Effector memory CD4-positive, alpha-beta T cell (primary cell): ENCODE measurements around the gene MBNL2.
"Not testable (repeated sequence)": the region's sequence is repeated elsewhere in the genome, so short reads cannot be mapped to it uniquely, and the experiment has no call there.

Experiments
- DNase-seq, 3 donors: peaks; one replicate each; pipeline ENCODE4 v3.0.0-alpha.2; 2020
- H3K27ac ChIP-seq: 2 replicates; pipeline ENCODE4 v1.7.0; 2013; ENCODE audit warnings: mild to moderate bottlenecking, low read length, moderate library complexity; ENCODE audit not compliant: insufficient read depth, poor library complexity, severe bottlenecking
- H3K27me3 ChIP-seq: replicated peaks from 2 replicates; pipeline ENCODE4 v1.7.0; 2013; ENCODE audit warnings: mild to moderate bottlenecking, low read length; ENCODE audit not compliant: insufficient read depth, control insufficient read depth, poor library complexity, severe bottlenecking
- H3K36me3 ChIP-seq: 2 replicates; pipeline ENCODE4 v1.7.0; 2013; ENCODE audit warnings: mild to moderate bottlenecking, low read length, moderate library complexity; ENCODE audit not compliant: control insufficient read depth, insufficient read depth
- H3K4me1 ChIP-seq: 2 replicates; pipeline ENCODE4 v1.7.0; 2013; ENCODE audit warnings: low read length, mild to moderate bottlenecking; ENCODE audit not compliant: control insufficient read depth, insufficient read depth, poor library complexity, severe bottlenecking
- H3K4me3 ChIP-seq: 2 replicates; pipeline ENCODE4 v1.7.0; 2013; ENCODE audit warnings: low read length, low read depth, mild to moderate bottlenecking; ENCODE audit not compliant: insufficient read depth, poor library complexity, severe bottlenecking
- H3K9me3 ChIP-seq: 2 replicates; pipeline ENCODE4 v1.7.0; 2013; ENCODE audit warnings: mild to moderate bottlenecking, low read length, moderate library complexity; ENCODE audit not compliant: control insufficient read depth

Gene MBNL2

DNA sequence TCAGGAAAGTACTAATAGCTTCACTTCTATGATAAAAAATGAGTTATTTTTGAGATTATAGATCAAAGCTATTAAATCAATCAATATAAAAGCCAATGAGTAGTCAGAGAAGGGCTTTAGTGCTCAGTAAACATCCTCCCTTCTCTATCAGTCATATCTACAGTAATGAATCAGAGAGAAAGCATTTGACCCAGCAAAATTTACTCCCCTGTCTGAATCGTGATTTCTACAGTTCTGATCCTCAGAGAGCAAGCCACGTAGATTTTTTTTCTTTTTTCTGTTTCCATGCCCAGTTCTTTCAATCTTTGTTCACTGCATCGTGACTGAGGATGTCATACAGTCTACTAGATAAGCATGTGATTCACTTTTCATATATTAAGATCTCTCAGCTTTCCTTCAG, 16.2 kb upstream of the MBNL2 start:
- peaks cover 5% of the 10 kb centered on the region for H3K4me1 ChIP-seq
- no peak overlapping the region for H3K4me3 ChIP-seq
- H3K36me3 ChIP-seq: no peaks in the 10 kb centered on the region
- no peaks in the 10 kb centered on the region for H3K27me3 ChIP-seq
- H3K27ac ChIP-seq: no peak overlapping the region
- DNase-seq: no peak
- H3K9me3 ChIP-seq: no peaks in the 10 kb centered on the region

DNA sequence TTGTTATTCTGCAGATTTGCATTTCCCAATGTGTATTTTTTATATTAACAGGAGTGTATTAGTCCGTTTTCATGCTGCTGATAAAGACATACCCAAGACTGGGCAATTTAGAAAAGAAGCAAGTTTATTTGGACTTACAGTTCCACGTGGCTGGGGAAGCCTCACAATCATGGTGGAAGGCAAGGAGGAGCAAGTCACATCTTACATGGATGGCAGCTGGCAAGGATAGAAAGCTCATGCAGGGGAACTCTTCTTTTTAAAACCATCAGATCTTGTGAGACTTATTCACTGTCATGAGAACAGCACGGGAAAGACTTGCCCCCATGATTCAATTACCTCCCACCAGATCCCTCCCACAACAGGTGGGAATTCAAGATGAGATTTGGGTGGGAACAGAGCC, 14.9 kb upstream of the MBNL2 start:
- not testable (repeated sequence) for H3K36me3 ChIP-seq, H3K4me1 ChIP-seq, H3K27ac ChIP-seq, H3K27me3 ChIP-seq, H3K9me3 ChIP-seq, DNase-seq, H3K4me3 ChIP-seq

DNA sequence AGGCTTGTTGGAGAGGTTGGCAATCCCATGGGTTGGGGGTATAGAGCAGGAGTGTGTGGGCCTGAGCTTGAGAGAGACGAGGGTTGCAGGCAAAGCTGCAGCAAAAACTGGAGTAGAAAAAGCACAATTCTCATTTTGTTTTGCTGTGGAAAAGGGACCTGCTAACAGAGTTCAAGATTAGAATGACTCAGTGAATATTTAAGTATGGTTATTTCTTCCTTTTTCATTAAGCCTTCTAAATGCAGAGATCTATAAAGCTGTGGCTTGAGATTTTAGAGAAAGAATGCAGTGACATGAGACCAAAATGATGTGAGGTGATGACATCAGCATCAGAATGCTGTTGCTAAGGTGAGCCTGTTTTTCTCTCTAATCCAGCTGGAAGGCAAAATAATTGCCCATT, 10.8 kb upstream of the MBNL2 start:
- H3K9me3 ChIP-seq: no peaks in the 10 kb centered on the region
- no peak overlapping the region for H3K27ac ChIP-seq
- no peak overlapping the region for H3K4me3 ChIP-seq
- H3K36me3 ChIP-seq: no peaks in the 10 kb centered on the region
- no peaks in the 10 kb centered on the region for H3K27me3 ChIP-seq
- peaks cover 24% of the 10 kb centered on the region for H3K4me1 ChIP-seq
- DNase-seq: no peak

DNA sequence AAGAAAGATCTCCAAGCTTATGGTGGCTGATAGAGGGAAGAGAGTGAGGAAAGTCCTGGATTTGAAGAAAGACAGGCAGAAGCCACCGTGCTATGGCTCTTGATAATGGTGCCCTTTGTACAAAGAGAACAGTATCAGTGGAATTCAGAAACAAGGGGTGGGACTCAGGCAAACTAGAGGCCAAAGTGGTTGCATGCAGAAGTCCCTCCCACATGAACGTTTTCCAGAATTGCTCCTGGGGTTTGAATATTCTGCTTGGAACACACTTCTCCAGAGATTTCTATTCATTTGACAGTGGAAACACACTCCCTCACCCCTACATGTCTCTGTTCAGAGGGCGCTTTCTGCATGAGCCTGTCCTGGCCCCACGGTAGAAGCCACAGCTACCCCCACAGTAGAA, 10.1 kb upstream of the MBNL2 start:
- no peaks in the 10 kb centered on the region for H3K27me3 ChIP-seq
- peaks cover 24% of the 10 kb centered on the region for H3K4me1 ChIP-seq
- no peak for DNase-seq
- no peak overlapping the region for H3K4me3 ChIP-seq
- no peaks in the 10 kb centered on the region for H3K36me3 ChIP-seq
- H3K27ac ChIP-seq: no peak overlapping the region
- no peaks in the 10 kb centered on the region for H3K9me3 ChIP-seq

DNA sequence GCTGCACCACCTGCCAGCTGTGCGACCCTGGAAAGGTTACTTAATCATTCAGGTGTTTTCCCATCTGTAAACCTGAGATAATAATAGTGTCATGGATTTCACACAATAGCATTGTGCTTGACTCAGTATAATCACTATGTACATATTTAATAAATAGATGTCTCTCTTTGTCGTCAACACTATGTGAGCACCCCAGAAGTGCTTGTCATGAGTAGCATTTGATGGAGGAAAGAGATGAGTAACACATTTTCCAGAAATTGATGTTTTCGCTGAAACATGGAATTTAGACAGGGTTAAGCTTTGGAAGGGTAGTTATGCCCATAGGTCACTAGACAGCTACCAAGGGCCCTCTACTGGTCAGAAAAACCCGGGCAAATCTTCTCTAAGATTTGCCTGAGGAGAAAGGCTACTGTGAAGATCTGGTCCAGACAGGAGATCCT, 9.5 kb upstream of the MBNL2 start:
- Histone ChIP-seq H3K27me3 (no peaks in the 10 kb centered on the region), H3K4me3 (no peak overlapping the region), H3K27ac (no peak overlapping the region), H3K9me3 (no peaks in the 10 kb centered on the region), H3K4me1 (peaks cover 24% of the 10 kb centered on the region), H3K36me3 (no peaks in the 10 kb centered on the region)
- DNase-seq: no peak

DNA sequence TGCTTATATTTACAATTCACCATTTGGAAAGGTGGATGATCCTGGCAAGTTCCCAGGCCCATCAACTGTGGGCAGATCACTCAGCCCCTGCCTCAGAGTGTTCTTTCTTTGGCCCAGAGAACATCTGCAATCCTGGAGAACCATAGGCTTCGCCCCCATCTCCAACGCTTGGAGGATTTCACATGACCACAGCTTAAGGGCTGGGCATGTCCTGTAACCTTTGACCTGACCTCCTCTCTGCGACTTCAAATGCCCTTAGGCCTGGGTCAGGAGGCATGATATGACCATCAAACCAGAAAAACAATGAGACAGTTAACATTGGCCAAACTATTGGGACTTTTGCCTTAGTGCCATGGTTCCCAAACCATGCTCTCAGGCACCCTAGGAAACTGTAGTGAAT, 7.2 kb upstream of the MBNL2 start:
- H3K27ac ChIP-seq: no peak overlapping the region
- no peaks in the 10 kb centered on the region for H3K27me3 ChIP-seq
- no peaks in the 10 kb centered on the region for H3K36me3 ChIP-seq
- H3K9me3 ChIP-seq: no peaks in the 10 kb centered on the region
- no peak overlapping the region for H3K4me3 ChIP-seq
- H3K4me1 ChIP-seq: peaks cover 24% of the 10 kb centered on the region
- no peak for DNase-seq

DNA sequence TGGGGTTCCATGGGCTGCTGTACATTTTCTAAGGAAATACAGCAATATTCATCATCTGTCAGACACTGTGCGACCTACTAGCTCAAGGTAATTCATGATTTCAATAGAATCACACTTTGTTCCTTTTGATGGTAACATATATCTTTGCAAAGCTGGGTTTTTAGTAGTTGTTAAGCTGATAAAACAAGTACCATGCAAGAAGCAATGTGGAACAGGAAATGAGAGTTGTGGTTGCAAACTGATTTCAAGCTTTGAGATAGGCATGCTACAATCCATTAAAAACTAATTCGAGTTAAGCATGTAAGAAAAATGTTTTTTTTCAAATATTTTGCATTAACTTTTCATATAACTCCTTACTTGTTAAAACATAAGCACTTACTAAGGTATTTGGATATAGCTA, 6.8 kb upstream of the MBNL2 start:
- no peak for DNase-seq
- no peaks in the 10 kb centered on the region for H3K36me3 ChIP-seq
- H3K4me1 ChIP-seq: peaks cover 24% of the 10 kb centered on the region
- no peaks in the 10 kb centered on the region for H3K9me3 ChIP-seq
- H3K27ac ChIP-seq: no peak overlapping the region
- H3K27me3 ChIP-seq: no peaks in the 10 kb centered on the region
- no peak overlapping the region for H3K4me3 ChIP-seq

DNA sequence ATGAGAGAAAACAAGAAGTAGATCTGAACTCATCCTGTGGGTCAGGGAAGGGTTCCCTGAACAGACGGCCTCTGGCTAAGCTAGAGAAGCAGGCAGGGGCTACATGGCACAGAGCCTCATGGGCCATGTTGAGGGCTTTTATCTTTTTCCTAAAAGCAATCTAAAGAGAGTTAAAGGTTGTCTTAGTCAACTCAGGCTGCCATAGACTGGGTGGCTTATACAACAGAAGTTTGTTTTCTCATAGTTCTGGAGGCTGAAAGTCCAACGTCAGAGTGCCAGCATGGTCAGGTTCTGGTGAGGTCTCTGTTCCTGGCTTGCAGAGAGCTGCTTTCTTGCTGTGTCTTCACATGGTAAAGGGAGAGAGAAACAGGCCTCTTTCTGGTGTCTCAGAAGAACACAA, 2.9 kb upstream of the MBNL2 start:
- DNase-seq: no peak
- Histone ChIP-seq H3K36me3 (no peaks in the 10 kb centered on the region), H3K27me3 (no peaks in the 10 kb centered on the region), H3K4me3 (no peak overlapping the region), H3K9me3 (no peaks in the 10 kb centered on the region), H3K4me1 (peaks cover 15% of the 10 kb centered on the region), H3K27ac (no peak overlapping the region)

DNA sequence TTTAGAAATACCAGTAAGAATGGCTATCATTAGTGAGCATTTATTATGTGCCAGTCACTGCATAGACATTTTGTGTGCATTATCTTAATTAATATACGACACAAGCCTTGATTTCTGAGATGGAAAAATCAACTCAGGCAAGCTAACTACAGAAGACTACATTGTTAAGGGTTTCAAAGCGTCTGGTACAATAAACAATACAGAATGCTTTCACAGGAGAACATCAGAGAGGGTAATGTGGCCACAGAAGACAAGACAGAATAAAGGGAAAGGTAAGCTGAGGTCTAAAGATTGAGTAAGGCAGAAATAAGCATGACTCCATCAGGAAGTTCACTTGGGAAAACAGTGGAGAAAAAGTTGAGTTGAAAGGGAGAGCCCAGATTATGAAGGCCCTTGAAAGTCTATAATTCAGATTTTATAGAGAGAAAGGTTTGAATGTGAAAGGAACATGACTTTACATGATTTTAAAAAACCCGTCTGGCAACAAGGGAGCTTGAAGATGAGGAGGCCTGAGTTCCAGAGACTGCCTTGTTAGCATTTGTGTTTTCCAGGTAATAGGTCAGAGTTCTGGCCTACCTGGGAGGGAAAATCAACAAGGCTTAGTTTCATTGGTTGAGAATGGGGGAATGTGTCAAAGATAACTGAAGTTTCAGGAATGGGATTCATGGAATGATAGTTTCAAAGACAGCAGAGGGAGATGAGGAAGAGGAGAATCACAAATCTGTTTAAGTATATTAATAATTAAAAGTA, 1.8 kb upstream of the MBNL2 start:
- peaks cover 8% of the 10 kb centered on the region for H3K4me1 ChIP-seq
- H3K36me3 ChIP-seq: no peaks in the 10 kb centered on the region
- DNase-seq: no peak
- H3K27me3 ChIP-seq: no peaks in the 10 kb centered on the region
- H3K27ac ChIP-seq: no peak overlapping the region
- no peaks in the 10 kb centered on the region for H3K9me3 ChIP-seq
- no peak overlapping the region for H3K4me3 ChIP-seq

DNA sequence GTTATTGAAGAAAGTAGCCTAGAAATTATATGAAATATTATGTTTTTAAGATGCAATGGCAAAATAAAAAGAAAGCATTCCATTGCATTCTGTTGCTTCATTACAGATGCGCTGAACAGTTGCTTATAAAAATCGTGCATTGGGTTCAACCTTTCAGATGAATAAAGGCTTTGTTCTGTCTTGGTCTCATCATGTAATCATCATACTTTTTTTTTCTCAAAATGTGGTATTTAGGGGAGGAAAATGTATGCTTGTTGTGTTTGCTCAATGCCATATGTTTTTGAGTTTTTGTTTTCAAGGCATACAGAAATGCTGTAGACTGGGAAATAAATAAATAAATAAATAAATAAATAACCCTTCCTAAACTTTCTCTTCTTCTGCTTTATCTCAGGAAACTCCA, 1.1 kb upstream of the MBNL2 start:
- no peak overlapping the region for H3K27ac ChIP-seq
- H3K36me3 ChIP-seq: no peaks in the 10 kb centered on the region
- peaks cover 10% of the 10 kb centered on the region for H3K4me1 ChIP-seq
- no peaks in the 10 kb centered on the region for H3K9me3 ChIP-seq
- no peaks in the 10 kb centered on the region for H3K27me3 ChIP-seq
- H3K4me3 ChIP-seq: no peak overlapping the region
- DNase-seq: no peak
